Measurements from ENCODE around the gene RALGPS1.

RALGPS1 gene

DNA sequence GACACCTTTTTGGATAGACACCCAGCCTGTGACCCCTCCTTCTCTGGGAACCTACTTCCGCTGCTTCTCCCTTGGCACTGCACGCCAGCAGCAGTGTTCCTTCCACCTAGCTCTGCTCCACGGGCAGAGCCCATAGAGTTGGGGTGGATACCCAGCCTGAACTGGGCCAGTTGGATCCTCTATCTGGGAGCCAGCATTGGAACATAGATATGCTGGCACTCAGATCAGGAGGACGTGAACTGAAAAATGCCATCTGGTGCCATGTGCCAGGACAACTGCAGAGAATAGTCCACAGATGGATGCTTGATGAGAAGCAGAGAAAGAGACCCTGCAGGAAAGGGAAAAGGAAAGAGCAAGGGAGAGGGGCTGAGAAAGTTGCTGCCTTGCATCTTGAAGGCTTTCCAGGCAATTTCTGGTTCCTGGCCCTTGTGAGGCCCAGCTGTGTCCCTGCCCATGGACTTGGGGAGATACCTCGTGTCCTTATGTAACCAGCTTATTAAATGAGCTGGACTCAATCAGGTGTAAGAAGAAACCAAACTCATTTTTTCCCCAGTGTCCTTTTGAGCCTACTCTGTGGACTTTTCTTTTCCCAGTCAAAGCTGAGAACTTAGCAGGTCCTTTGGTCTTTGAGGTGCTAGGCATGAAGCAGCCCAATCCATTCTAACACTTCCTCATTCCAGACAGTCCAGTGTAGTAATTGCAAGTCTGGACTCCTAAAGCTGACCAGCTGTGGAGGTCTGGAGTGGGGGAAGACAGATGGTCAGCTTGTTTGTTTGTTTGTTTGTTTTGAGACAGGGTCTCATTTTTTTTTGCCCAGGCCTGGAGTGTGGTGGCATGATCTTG, 168.8 kb downstream of the RALGPS1 start:
- DNase-seq, result no peak

DNA sequence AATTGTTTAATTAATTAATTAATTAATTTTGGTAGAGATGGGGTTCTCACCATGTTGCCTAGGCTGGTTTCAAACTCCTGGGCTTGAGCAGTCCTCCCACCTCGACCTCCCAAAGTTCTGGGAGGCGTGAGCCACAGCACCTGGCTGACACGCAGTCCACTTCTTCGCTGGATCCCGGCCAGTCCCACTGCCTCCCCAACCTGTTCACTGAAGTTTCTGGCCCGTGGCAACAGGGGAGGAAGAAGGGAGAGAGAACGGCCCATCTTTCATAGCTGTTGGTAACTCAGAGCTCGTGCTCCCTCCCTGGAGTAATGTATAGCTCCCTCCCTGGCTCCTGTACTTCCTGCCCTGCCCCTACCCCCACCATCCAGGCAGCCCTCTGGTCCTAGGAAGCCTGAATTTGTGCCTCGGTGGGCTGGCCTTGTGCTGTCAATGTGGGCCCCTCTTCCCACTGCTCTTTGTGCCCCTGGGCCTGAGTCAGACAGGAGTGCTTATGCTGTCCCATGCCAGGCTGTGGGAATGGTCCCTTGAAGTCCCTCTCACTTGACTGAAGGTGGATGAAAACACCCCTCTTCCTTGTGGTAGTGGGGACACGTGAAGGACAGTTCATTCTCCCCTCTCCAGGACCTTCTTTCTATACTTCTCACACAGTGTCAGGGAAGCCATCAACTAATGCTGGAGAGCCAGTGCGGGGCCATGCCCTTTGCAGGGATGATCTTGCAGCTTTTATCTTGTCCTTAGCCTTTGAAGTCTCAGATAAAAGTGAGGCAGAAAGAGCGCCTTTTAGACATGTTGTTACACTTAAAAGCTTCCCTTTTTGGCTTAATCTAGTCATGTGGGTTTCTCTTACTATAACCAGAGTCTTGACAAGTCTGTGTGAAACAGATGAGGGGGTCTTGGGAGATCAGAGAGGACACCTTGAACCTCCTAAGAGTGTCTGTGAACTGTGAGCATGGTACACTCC, 169.8 kb downstream of the RALGPS1 start:
- DNase-seq, result no peak

DNA sequence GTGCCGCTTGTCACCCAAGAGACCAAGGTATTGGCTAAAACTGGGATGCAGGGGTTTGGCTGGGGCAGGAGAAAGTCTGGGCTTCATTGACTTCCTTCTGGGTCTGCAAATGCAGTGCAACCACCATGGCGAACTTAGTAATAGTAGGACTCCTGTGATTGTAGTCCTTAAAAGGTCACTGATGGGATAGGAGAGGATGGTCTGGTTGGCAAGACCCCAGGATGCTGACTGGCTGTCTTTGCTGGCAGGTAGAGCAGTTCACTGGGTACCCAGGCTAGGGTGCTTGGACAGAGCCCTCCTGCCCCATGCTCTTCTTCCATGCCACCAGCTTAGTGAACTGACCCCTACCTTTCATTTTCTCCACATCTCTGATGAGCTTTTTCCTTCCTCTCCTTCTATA, 170.6 kb downstream of the RALGPS1 start:
- DNase-seq, result no peak

DNA sequence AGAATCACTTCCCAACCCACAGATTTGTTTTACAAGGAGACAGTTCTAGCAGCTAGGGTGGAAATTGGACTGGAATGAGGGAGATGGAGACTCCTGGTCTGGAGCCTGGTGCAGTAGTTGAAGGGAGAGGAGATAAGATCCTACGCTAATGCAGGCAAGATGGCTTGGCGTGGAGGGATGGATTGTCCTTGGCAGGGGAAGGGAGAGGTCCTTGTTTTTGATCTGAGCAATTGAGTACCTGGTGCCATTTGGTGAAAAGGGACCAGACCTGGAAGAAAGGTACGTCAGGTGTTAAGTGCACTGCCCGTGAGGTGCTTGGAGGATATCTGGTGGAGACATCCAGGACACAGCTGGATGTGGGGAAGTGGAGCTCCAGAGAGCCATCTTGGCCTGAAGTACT, 172.2 kb downstream of the RALGPS1 start:
- DNase-seq, result peak; percentile 6

DNA sequence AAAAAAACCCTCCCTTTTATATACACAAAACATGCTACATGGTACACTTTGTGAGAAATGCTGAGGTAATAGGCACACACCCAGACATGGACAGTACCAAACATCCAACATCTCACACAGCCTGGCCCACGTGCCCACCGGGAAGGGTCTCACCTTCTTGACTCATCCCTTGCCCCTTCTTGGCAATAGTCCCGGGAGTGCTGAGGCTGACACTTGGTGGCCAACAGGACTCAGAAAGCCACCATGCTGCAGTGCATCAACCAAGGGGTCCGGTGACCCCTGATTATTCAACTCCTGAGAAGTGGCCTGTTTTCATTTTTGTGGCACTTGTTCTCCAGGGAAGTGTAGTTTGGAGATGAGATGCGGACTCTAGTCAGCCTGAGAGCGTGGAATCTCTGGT, 172.8 kb downstream of the RALGPS1 start:
- DNase-seq, result peak; percentile 8

DNA sequence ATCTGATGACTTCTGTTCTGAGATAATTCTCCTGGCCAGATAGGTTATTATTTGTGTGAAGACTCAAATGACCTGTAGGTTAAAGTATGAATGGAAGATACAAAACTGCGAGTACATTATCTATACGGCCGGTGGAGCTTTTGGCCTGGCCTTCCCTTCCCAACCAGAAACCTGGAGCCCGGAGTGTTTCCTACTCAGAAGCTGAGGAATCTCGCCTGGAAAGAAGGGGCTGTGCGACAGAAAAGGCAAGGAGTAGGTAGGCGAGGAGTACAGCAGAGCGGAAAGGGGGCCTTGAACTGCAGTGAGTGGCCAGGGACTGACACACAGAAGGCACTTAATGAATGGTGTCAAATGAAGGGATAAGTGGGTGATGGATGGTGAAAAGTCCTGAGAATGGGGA, 173.3 kb downstream of the RALGPS1 start:
- DNase-seq, result peak; percentile 12

DNA sequence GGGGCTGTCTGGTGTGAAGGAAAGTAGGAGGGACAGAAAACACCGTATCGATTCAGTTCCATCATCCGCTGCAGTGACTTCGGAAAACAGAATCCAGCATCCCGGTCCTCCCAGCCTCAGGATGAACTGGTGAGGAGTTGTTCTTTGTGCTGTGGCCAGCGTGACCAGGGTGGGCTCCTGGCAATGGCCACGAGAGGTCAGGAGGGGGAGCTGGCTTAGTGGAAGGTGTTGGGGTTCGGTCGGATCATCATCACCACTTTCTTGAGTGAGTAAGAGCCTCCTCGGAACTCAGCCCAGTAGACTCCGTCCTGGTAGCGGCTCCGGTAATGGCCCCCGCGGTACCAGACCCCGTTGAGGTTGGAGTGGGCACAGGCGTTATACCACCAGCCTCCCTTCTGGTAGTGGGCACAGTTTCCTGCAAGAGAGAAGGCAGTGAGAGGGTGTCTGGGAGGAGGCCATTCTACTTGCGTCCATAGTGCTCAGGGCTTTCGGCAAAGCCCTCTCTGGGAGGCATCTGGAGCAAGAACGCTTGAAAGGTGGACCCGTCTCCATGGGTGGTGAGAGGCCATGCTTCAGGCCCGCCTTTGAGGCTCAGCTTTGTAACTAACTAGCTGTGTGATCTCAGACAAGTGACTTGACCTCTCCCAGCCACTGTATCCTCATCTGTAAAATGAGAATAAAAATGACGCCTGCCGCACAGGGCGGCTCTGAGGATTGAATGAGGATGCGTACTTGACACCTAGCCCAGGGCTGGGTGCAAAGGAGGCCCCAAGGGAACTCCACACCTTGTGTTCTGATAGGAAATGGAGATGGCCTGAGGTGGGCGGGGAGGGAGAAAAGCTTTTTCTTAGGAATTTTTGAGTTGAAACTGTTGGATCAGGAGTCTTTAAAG, 174.4 kb downstream of the RALGPS1 start:
- DNase-seq, result peak; percentile 13

DNA sequence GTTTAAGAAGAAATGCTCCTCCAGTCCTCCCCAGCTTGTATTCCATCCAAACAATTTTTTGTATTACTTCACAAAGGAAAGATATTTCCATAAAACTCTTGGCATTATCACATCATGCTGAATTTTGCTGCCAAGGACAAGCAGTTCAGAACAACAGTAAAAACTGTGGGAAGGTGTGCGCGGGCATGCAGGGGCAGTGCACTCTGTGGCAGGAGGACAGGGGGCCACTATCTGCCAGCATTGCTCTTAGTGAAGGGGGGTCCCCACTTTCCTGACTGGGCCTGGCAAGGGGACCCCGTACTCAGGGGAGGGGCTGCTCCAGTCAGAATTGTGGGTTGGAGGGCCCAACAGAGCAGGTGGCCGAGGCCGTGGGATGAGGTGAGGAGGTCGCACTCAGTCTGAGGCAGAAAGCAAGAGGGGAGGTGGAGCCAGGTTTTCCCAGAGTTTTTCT, 175.1 kb downstream of the RALGPS1 start:
- peak; percentile 20 for DNase-seq

DNA sequence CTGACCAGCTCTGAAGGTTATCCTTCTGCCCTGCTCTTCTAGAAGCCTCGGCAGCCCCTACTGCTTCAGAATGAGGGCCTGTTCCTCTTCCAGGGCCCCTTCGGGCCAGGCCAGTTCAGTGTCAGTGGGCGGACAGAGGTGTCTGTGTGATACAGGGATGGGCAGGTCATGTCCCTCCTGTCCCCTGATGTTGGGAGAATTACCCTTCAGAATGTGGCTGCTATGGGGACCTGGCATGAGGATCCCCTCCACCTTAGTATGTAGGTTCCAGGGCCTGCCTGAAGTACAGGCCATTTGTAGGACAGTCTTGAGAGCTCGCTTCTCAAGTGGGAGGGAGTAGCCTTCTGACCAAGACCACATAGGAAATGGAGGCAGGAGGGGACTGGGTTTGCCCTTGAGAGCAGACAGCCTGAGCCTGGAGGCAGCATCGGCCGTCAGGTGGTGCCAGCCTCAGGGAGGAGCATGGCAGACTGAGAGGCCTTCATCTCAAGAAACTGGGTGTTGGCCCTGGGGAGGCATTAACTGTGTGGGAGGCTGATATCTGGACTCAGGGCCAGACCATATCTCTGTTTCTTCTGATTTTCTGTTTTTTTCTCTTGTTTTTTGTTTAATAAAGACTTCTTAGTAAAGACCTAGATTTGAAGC, 175.9 kb downstream of the RALGPS1 start:
- DNase-seq, result no peak

DNA sequence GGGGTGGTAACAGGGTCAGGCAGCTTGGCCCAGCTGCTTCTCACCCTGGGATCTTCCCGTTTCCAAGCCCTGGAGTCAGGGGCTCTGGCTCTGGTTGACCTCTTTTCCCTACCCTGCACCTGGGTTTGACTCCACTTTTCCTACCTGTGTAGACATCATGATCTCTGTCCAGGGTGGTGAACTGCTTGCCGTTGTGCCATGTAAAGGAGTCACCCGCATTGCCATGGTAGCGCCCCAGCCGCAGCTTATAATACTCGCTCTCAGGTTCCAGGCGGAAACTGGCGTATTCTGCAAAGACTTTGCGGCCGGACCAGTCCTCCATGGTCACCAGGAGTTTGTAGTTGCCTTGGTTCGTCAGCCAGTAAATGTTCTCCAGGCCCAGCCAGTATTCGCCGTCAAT, 176.9 kb downstream of the RALGPS1 start:
- no peak for DNase-seq

DNA sequence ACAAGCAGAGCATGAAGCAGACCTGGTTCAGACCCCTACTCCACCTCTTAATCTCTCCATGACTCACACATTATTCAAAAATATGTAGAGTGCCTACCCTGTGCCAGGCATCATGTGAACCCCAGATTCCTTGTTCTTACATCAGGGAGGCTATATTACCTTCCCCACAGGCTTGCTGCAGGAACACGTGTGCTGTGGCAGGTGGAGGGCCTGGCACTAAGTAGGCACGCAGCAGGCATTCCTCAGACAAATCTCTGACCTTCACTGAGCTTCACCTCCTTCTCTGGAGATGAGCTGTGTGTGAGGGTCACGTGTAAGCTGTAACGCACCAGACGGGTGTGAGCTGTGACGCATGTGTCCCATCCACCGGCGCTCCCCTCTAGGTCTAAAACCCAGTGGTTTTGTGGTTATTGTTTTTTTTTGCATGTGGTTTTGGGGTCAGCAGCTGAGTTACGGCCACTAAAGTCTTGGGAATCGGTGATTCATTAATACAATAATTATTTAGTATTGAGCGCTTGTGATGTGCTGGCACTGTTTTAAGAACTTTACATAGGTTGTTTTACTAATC, 177.5 kb downstream of the RALGPS1 start:
- no peak for DNase-seq

DNA sequence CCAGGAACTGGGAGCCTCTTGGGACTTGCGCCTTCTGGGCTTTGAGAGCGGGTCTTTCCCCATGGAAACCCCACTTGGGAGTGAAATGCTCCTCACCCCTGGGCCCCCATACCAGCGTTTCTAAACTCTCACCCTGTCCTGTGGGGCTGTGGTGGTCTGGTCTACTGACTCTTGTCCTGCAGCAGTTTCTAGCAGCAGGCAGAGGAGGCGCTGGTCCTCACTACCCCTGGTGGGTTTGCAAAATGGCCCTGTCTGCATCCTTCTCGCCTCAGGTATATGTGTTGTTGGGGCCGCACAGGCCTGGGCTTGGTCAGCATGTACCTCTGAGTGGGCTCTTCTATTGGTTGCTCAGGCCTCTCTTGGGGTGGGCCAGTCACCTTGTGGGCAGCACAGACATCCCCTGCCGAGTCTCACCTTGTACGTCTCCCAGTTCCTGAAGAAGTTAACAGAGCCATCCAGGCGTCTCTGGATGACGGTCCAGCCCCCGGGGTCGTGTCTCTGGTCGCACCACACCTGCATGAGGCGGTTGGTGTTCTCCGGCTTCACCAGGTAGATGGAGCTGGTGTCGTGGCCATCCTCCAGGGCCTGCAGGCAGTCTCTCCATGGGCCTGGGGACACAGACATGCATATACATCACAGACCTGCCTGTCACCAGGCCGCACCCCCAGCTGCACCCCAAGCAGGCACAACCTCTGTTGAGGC, 178.9 kb downstream of the RALGPS1 start:
- DNase-seq, result peak; percentile 13

DNA sequence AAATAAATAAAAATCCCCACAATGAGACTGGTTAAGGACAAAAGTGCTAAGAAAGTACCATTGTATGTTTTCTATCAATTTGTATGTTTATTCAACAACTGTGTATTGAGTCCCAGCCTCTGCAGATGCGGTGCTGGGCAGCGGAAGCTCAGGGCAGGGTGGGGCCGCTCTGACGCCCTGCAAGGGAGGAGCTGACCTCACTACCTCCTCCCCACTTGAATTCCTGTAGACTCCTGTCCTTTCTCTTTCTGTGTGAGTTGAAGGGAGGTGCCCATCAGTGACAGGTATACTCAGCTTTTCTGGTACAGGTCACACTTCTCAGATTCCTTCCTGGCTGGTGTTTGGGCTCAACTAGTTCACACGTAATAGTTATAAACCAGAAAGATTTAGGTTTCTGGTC, 180.8 kb downstream of the RALGPS1 start:
- no peak for DNase-seq

DNA sequence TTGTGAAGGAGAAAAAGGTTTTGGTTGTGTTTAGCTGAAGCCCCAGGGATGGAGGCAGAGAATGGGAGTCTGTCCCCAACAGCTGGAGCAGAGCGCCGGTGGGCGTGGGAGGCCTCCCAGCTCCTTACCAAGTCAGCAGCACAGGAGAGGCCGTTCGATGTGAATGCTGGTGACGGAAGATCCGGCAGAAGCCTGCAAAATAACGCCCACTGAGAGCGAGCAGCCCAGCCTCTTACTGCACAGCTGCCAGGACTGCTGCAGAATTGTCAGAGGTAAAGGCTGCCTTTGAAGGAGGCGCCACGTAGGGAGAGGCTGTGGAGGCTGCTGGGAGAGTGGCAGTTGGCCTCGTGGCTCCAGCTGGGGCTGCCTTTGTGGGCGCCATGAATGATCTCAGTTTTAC, 181.6 kb downstream of the RALGPS1 start:
- peak; percentile 76 for DNase-seq

DNA sequence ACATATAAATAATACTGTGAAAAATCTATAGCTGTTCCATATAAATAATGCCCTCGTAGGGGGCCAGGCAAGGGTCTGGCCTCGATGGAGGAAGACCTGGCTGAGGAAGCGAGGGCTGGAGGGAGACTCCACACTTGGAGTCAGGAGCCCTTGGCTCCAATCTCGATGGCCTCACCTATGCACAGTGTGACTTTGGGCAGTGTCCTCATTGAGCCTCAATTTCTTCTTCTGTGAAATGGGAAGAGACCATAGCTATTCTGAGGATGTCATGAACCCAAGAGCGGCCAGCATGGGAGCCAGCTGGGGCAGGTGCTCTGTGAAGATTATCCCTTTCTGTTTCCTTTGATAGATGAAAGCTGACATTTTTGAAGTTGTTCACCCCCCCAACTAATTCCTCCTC, 183.1 kb downstream of the RALGPS1 start:
- no peak for DNase-seq

DNA sequence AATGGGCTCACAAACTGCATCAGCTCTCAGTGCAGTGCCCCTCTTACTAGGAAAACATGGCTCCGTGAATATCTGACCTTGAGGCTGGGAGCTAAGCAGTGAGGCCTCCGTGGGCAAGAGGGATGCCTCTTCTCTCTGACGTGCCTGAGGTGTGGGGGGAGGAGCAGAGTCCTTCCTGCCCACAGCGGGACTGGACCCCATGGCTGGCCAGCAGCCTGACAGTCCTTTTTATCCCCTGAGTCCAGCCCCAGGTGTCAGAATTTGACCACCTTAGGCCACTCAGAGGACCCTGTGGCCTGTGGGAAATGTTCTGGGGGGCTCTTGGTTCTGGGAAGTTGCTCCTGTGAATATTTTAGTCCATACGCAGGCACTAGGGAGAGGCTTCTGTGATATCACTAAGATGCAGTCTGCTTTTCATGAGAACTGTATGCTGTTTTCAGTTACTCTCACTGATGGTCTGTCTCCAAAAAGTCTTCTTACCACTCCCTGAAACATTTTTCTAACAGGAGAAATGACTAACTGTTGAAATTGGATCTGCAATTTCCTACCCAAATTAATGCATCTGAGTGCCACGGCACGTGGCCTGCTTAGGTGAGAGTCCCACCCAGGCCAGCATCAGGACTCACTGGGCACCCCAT, 184.5 kb downstream of the RALGPS1 start:
- DNase-seq, result no peak

DNA sequence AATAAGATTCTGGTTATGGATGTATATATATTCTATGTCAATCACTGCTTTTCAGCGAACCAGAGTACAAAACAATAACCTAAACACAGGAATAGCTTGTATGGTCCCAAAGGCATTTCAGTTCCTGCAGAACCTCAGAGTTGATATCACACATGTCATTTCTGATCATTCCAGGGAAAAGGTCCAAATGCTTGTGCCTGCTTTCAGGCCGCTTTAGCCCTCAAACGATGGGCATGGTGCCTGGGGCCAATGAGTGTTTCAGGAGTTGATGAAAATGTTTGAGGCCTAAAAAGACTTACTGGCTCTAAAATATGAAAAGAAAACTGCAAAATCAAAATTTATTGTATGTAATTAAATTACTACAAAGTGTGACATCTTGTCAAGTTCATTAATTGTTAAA, 185.1 kb downstream of the RALGPS1 start:
- no peak for DNase-seq

DNA sequence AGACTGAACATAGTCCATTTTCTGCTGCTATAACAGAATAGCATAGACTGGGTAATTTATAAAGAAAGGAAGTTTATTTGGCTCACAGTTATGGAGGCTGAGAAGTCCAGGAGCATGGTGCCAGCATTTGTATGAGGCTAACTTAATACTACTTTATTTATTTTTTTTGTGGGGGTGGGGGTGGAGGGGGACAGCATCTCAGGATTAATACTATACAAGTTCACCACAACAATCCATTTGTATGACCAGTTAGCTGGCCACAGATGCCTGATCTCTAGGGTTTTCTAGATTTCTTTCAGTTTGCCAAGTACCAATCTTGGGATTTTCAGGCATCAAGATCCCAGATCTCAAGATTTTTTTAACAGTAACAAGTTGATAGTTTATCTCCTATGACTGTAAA, 187.6 kb downstream of the RALGPS1 start:
- DNase-seq, result no peak

DNA sequence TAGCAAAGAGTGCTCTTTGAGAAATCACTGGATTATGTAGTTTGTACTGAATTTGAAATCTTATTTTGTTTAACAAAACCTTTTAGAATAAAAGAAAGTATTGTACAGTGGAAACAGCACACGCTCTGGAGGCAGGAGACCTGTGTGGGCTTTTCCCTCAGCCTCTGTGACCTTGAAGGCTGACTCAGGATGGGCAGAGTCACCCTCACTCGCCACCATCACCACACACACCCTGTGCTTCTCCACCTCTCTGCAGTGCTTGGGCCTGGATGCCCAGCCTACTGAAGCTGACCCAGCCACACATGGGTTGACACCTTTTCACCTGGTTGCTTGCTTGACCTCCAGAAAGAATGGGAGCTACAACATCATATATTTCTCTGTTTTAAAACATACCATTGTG, 188.2 kb downstream of the RALGPS1 start:
- no peak for DNase-seq

DNA sequence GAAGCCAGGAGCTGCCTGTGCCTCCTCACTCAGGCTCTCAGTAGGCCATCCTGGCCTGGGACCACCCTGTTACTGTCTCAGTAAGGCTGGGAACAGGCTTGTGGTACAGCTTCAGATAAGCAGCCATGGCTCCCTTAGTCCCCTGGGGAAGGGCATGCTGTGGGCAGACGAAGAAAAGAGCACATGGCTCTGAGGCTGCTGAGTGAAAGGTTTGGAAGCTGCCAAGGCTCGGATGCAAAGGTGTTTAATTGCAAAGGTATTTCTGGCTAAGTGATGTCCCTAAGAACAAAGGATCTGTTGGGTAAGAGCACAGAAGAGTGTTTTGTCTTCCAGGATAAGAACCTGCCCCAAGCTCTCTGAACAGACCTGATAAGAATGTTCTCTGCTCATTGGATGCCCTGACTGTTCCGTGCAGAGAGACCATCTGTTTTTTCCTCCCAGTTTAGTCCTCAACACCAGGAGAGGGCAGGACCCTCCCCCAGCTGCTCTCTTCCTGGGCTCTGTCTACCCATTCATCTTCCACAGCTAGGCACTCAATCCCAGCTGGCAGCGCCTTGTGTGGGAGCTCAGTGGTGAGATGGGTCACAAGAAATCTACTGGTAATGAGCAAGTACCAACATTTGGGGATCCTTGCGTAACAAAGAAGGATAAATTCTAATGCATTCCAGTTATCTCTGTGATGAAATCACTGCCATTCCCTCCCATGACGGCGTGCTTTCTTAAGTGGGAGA, 190.2 kb downstream of the RALGPS1 start:
- no peak for DNase-seq

All from femur (tissue), 1 donor.